ES-I3 (cell line): ENCODE results near the gene TTC28.
"Not testable (repeated sequence)": the region's sequence is repeated elsewhere in the genome, so short reads cannot be mapped to it uniquely, and the experiment has no call there.

Source experiments
- H3K36me3 ChIP-seq: 2 replicates; pipeline ENCODE4 v1.6.1; 2013; ENCODE audit warnings: mild to moderate bottlenecking, low read length, control low read depth, moderate library complexity; ENCODE audit not compliant: insufficient read depth
- H3K4me1 ChIP-seq: 2 replicates; pipeline ENCODE4 v1.6.1; 2013; ENCODE audit warnings: mild to moderate bottlenecking, control low read depth, low read length; ENCODE audit not compliant: insufficient read depth
- H3K9ac ChIP-seq: 2 replicates; pipeline ENCODE4 v1.6.1; 2013; ENCODE audit warnings: low read depth, mild to moderate bottlenecking, low read length, moderate library complexity
- H3K9me3 ChIP-seq: 2 replicates; pipeline ENCODE4 v1.6.1; 2013; ENCODE audit warnings: mild to moderate bottlenecking, low read length, moderate library complexity; ENCODE audit not compliant: control insufficient read depth, insufficient read depth

The TTC28 gene

GRCh38 chr22:28064920-28065319, 614.7 kb downstream of the TTC28 start:
- H3K4me1 ChIP-seq: no peaks in the 10 kb centered on the region
- H3K9ac ChIP-seq: no peak overlapping the region
- no peaks in the 10 kb centered on the region for H3K9me3 ChIP-seq
- H3K36me3 ChIP-seq: no peaks in the 10 kb centered on the region

- Histone ChIP-seq H3K36me3 (no peaks in the 10 kb centered on the region), H3K4me1 (no peaks in the 10 kb centered on the region), H3K9me3 (no peaks in the 10 kb centered on the region), H3K9ac (no peak overlapping the region)
These were observed 616.0 kb downstream of the TTC28 start for GRCh38 chr22:28063656-28064055.

GRCh38 chr22:28060594-28060993, 619.0 kb downstream of the TTC28 start:
- H3K36me3 ChIP-seq, H3K9me3 ChIP-seq, H3K4me1 ChIP-seq, H3K9ac ChIP-seq: not testable (repeated sequence)

GRCh38 chr22:28058036-28058435, 621.6 kb downstream of the TTC28 start:
- no peaks in the 10 kb centered on the region for H3K36me3 ChIP-seq
- no peaks in the 10 kb centered on the region for H3K4me1 ChIP-seq
- H3K9me3 ChIP-seq: no peaks in the 10 kb centered on the region
- no peak overlapping the region for H3K9ac ChIP-seq

- no peaks in the 10 kb centered on the region for H3K9me3 ChIP-seq
- no peaks in the 10 kb centered on the region for H3K36me3 ChIP-seq
- no peak overlapping the region for H3K9ac ChIP-seq
- no peaks in the 10 kb centered on the region for H3K4me1 ChIP-seq
These were observed 624.8 kb downstream of the TTC28 start for GRCh38 chr22:28054819-28055208.

- H3K9ac ChIP-seq: no peak overlapping the region
- no peaks in the 10 kb centered on the region for H3K36me3 ChIP-seq
- no peaks in the 10 kb centered on the region for H3K9me3 ChIP-seq
- no peaks in the 10 kb centered on the region for H3K4me1 ChIP-seq
These were observed 625.5 kb downstream of the TTC28 start for GRCh38 chr22:28053896-28054818.

- Histone ChIP-seq H3K9ac (no peak overlapping the region), H3K9me3 (no peaks in the 10 kb centered on the region), H3K36me3 (no peaks in the 10 kb centered on the region), H3K4me1 (no peaks in the 10 kb centered on the region)
These were observed 626.8 kb downstream of the TTC28 start for GRCh38 chr22:28052825-28053269.

GRCh38 chr22:28051787-28052356, 627.8 kb downstream of the TTC28 start:
- H3K36me3 ChIP-seq: no peaks in the 10 kb centered on the region

GRCh38 chr22:28051091-28051786, 628.4 kb downstream of the TTC28 start:
- H3K4me1 ChIP-seq: no peaks in the 10 kb centered on the region
- H3K9ac ChIP-seq: no peak overlapping the region
- no peaks in the 10 kb centered on the region for H3K36me3 ChIP-seq
- H3K9me3 ChIP-seq: no peaks in the 10 kb centered on the region

More at GRCh38 chr22:28051787-28052356, 627.8 kb downstream of the TTC28 start:
- Histone ChIP-seq H3K9me3 (no peaks in the 10 kb centered on the region), H3K9ac (no peak overlapping the region), H3K4me1 (no peaks in the 10 kb centered on the region)

- H3K9ac ChIP-seq: no peak overlapping the region
- no peaks in the 10 kb centered on the region for H3K36me3 ChIP-seq
- no peaks in the 10 kb centered on the region for H3K9me3 ChIP-seq
- no peaks in the 10 kb centered on the region for H3K4me1 ChIP-seq
These were observed 631.1 kb downstream of the TTC28 start for GRCh38 chr22:28048529-28048928.

- no peak overlapping the region for H3K9ac ChIP-seq
- no peaks in the 10 kb centered on the region for H3K4me1 ChIP-seq
- H3K36me3 ChIP-seq: no peaks in the 10 kb centered on the region
- H3K9me3 ChIP-seq: no peaks in the 10 kb centered on the region
These were observed 631.9 kb downstream of the TTC28 start for GRCh38 chr22:28047740-28048139.

GRCh38 chr22:28046100-28046499, 633.5 kb downstream of the TTC28 start:
- H3K9ac ChIP-seq: no peak overlapping the region
- no peaks in the 10 kb centered on the region for H3K4me1 ChIP-seq
- no peaks in the 10 kb centered on the region for H3K36me3 ChIP-seq
- no peaks in the 10 kb centered on the region for H3K9me3 ChIP-seq

GRCh38 chr22:28044546-28045173, 635.0 kb downstream of the TTC28 start:
- Histone ChIP-seq H3K36me3 (no peaks in the 10 kb centered on the region), H3K9ac (no peak overlapping the region), H3K4me1 (no peaks in the 10 kb centered on the region), H3K9me3 (no peaks in the 10 kb centered on the region)

- H3K9me3 ChIP-seq: no peaks in the 10 kb centered on the region
- no peak overlapping the region for H3K9ac ChIP-seq
- no peaks in the 10 kb centered on the region for H3K4me1 ChIP-seq
- H3K36me3 ChIP-seq: no peaks in the 10 kb centered on the region
These were observed 636.4 kb downstream of the TTC28 start for GRCh38 chr22:28043266-28043665.
